Measurements from ENCODE around the gene AHCYL2. TPM values are rescaled to one million over a fixed set of nuclear protein-coding genes. Genes with fewer than 3 reads are reported as not detected.

AHCYL2 gene
- total and polyA plus RNA-seq, 12 donors = 6.6 to 57.1 (median 21.7) TPM

GRCh38 chr7:129205987-129206785, 18.6 kb upstream of the AHCYL2 start:
- Histone ChIP-seq H3K27ac (no peak overlapping the region), H3K4me1 (replicated peaks in 1 of 2) (no peaks in the 10 kb centered on the region), H3K4me3 (no peak overlapping the region), H3K36me3 (replicated peaks in 1 of 2) (no peaks in the 10 kb centered on the region), H3K9me3 (replicated peaks in 1 of 3) (no peaks in the 10 kb centered on the region), H3K27me3 (no peaks in the 10 kb centered on the region)
- DNase-seq = no peak
- TF ChIP-seq POLR2A (IDR thresholded peaks at IDR 0.05) (no peak), CTCF (IDR thresholded peaks at IDR 0.05) (no peak)
- intact Hi-C loops (cut with DNase I) = loop anchor here in 1 of 2 donors (5.0 kb wide), 1 partner anchor 44 kb away; no protein-coding TSS in a partner anchor
- 88 to 94% (median 93%) methylated on average over 12 to 18 of the region's 18 CpGs for WGBS, 4 donors

- TF ChIP-seq POLR2A (IDR thresholded peaks at IDR 0.05) (no peak), CTCF (IDR thresholded peaks at IDR 0.05) (no peak)
- DNase-seq = no peak
- no peaks in the 10 kb centered on the region for H3K36me3 ChIP-seq (replicated peaks in 1 of 2)
- H3K27ac ChIP-seq = no peak overlapping the region
- intact Hi-C loops (cut with DNase I) = loop anchor here in 1 of 2 donors (5.0 kb wide), 1 partner anchor 46 kb away; no protein-coding TSS in a partner anchor
- WGBS, 4 donors = 69 to 85% (median 78%) methylated on average over 4 to 9 of the region's 9 CpGs
- no peaks in the 10 kb centered on the region for H3K27me3 ChIP-seq
- no peaks in the 10 kb centered on the region for H3K4me1 ChIP-seq (replicated peaks in 1 of 2)
- H3K9me3 ChIP-seq (replicated peaks in 1 of 3) = no peaks in the 10 kb centered on the region
- no peak overlapping the region for H3K4me3 ChIP-seq
Measured at GRCh38 chr7:129208667-129209066, 16.2 kb upstream of the AHCYL2 start.

- H3K4me3 ChIP-seq = no peak overlapping the region
- DNase-seq = no peak
- H3K36me3 ChIP-seq (replicated peaks in 1 of 2) = no peaks in the 10 kb centered on the region
- intact Hi-C loops (cut with DNase I) = loop anchor here in 1 of 2 donors (5.0 kb wide), 1 partner anchor 47 kb away; no protein-coding TSS in a partner anchor
- H3K4me1 ChIP-seq (replicated peaks in 1 of 2) = no peaks in the 10 kb centered on the region
- WGBS, 4 donors = 83 to 90% (median 85%) methylated on average over 13 to 15 of the region's 15 CpGs
- no peak overlapping the region for H3K27ac ChIP-seq
- no peaks in the 10 kb centered on the region for H3K27me3 ChIP-seq
- H3K9me3 ChIP-seq (replicated peaks in 1 of 3) = no peaks in the 10 kb centered on the region
- TF ChIP-seq POLR2A (IDR thresholded peaks at IDR 0.05) (no peak), CTCF (IDR thresholded peaks at IDR 0.05) (no peak)
Measured at GRCh38 chr7:129209067-129209926, 15.5 kb upstream of the AHCYL2 start.

Data from adrenal gland (tissue), 12 donors.